HFFc6 (cell line): ENCODE data around the gene CHST4. TPM values are rescaled to one million over a fixed set of nuclear protein-coding genes. Genes with fewer than 3 reads are reported as not detected.

Experiments
- DNase-seq: peaks from one replicate; pipeline ENCODE4 v3.0.0-alpha.2; 2018
- H3K27ac Mint-ChIP-seq: 2 replicates; pipeline ENCODE4 v1.8.0; 2020; ENCODE audit warnings: mild to moderate bottlenecking, mixed read lengths
- H3K27me3 Mint-ChIP-seq: 2 replicates; pipeline ENCODE4 v1.8.0; 2021; ENCODE audit warnings: mild to moderate bottlenecking, moderate library complexity, mixed read lengths; ENCODE audit not compliant: insufficient read depth
- H3K36me3 Mint-ChIP-seq: 2 replicates; pipeline ENCODE4 v1.8.0; 2021; ENCODE audit warnings: low read depth, mixed read lengths
- H3K4me1 Mint-ChIP-seq: 2 replicates; pipeline ENCODE4 v1.8.0; 2020; ENCODE audit warnings: low read depth, mixed read lengths
- H3K4me3 Mint-ChIP-seq: 2 replicates; pipeline ENCODE4 v1.8.0; 2020; ENCODE audit warnings: mild to moderate bottlenecking, moderate library complexity, mixed read lengths
- H3K9me3 Mint-ChIP-seq: 2 replicates; pipeline ENCODE4 v1.8.0; 2020; ENCODE audit warnings: mild to moderate bottlenecking, mixed read lengths
- CTCF ChIP-seq: fragments of 200-600 bp; sonication (generic); IDR thresholded peaks from 2 replicates; pipeline ENCODE4 v1.5.0; 2021; ENCODE audit warnings: antibody characterized with exemption, mild to moderate bottlenecking
- long read RNA-seq: library from polyadenylated mRNA; unstranded; transcript quantifications from one replicate; pipeline ENCODE4 v2.0.0, GENCODE V29; 2019
- total RNA-seq, 6 experiments: library from RNA; stranded (reverse); fragmentation: NEBNext Ultra II Directional; extraction: Animal tissue kit (Norgen Biotek cat#: 25700); gene quantifications; 2 replicates in 1 of 6; 3 replicates in 5 of 6; pipeline ENCODE4 v1.2.3, GENCODE V29; 2021

CHST4 gene
- not detected for total RNA-seq
- long read RNA-seq = 0 reads

GRCh38 chr16:71526111-71526631, at the start of gene CHST4:
Gene CHST4 (plus strand): TSS chr16:71526426. CDS start chr16:71536678, 10,252 bp downstream.
- H3K4me1 Mint-ChIP-seq = peaks cover 20% of the 10 kb centered on the region

GRCh38 chr16:71476457-71477124, 49.6 kb upstream of the CHST4 start:
- no peak for TF ChIP-seq CTCF
- H3K36me3 Mint-ChIP-seq = peaks cover 64% of the 10 kb centered on the region
- H3K4me3 Mint-ChIP-seq = no peak overlapping the region
- peaks cover 58% of the 10 kb centered on the region for H3K4me1 Mint-ChIP-seq
- H3K27ac Mint-ChIP-seq = no peak overlapping the region
- no peak for DNase-seq
- H3K9me3 Mint-ChIP-seq = peaks cover 51% of the 10 kb centered on the region
- H3K27me3 Mint-ChIP-seq = no peaks in the 10 kb centered on the region

More at GRCh38 chr16:71526111-71526631, at the start of gene CHST4:
- Mint-ChIP-seq H3K9me3 (no peaks in the 10 kb centered on the region), H3K27ac (no peak within 1 kb of the TSS), H3K36me3 (no peaks in the 10 kb centered on the region), H3K4me3 (peak within 1 kb of the TSS; percentile 59), H3K27me3 (peaks cover 21% of the 10 kb centered on the region)
- peak; percentile 38 for DNase-seq
- TF ChIP-seq CTCF = no peak

- no peaks in the 10 kb centered on the region for H3K27me3 Mint-ChIP-seq
- peak; percentile 68 for TF ChIP-seq CTCF
- DNase-seq = peak; percentile 26
These were observed 46.8 kb upstream of the CHST4 start for GRCh38 chr16:71479420-71479819.

GRCh38 chr16:71480956-71481355, 45.3 kb upstream of the CHST4 start:
- peaks cover 23% of the 10 kb centered on the region for H3K9me3 Mint-ChIP-seq
- H3K27ac Mint-ChIP-seq = no peak overlapping the region
- no peak for DNase-seq
- no peaks in the 10 kb centered on the region for H3K27me3 Mint-ChIP-seq
- H3K4me1 Mint-ChIP-seq = peaks cover 31% of the 10 kb centered on the region
- no peak for TF ChIP-seq CTCF
- H3K36me3 Mint-ChIP-seq = peaks cover 34% of the 10 kb centered on the region
- no peak overlapping the region for H3K4me3 Mint-ChIP-seq

More at GRCh38 chr16:71479420-71479819, 46.8 kb upstream of the CHST4 start:
- Mint-ChIP-seq H3K9me3 (peaks cover 37% of the 10 kb centered on the region), H3K4me3 (no peak overlapping the region), H3K36me3 (peaks cover 43% of the 10 kb centered on the region), H3K4me1 (peaks cover 40% of the 10 kb centered on the region), H3K27ac (0 out of 2 replicates have a peak overlapping the region, but pooled peaks have one; percentile 8)

- peaks cover 7% of the 10 kb centered on the region for H3K9me3 Mint-ChIP-seq
- H3K4me3 Mint-ChIP-seq = no peak overlapping the region
- no peak for DNase-seq
- H3K27me3 Mint-ChIP-seq = no peaks in the 10 kb centered on the region
- TF ChIP-seq CTCF = no peak
- peaks cover 18% of the 10 kb centered on the region for H3K36me3 Mint-ChIP-seq
- no peak overlapping the region for H3K27ac Mint-ChIP-seq
- H3K4me1 Mint-ChIP-seq = peaks cover 25% of the 10 kb centered on the region
These were observed 43.7 kb upstream of the CHST4 start for GRCh38 chr16:71482569-71482968.
